ENCODE results near the gene CPSF4.
A peak's percentile ranks its signal among the peaks of the same experiment; 100 is the strongest.

The CPSF4 gene

DNA sequence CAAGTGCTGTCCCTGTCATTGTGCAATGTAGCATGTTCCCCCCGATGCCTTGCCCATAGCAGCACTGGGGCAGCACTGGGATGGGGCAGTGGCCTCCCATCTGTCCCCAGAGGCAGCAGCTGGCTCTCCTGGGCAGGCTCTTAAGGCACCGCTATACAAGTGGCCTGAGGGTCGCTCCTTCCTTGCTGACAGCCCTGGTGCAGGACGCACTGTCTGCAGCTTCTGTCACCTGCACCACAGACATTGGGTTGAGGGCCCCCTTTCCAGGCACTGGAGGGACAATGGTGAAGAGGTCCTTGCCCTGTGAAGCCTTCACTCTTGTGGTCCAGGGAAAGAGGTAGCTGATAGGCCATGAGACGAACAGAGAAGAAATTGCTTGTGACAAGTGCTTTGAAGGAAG is 10.6 kb downstream of the CPSF4 start:
- no peak for DNase-seq

DNA sequence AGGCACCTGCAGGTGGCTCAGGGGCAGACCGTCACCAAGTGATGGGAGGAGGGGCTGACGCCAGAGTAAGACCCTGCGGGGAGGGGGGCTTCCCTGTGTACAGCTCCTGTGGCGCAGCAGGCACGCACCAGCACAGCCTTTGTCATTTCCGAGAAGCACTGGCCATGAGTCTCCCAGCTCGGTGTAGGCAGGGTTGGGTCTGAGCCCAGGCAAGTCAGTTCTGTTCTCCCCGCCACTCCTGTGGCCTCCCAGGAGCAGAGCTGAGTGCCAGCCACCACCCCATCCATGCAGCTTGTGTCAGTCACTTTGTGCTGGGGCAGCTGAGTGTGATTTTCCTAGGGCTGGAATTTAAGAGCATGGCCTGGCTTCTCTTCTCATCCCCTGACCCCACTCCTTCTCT is 13.2 kb downstream of the CPSF4 start:
- DNase-seq: no peak

DNA sequence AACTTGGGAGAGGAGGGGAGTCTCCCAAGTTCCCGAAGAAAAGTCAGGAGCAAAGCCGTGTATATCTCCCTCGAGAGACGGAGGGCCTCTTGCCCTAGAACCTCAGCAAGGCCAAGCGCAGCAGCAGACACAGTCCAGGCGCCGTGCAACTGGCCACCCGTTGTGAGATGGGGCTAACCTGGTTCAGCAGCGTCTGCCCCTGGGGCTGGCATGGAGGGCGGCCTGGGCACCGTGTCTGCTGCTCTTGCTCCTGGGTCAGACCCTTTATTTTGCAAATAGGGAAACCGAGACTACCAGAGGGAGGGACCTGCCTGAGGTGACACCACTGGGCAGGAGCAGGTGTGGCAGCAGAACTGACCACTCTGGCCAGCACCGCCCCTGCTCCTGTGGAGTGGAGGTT is 13.8 kb downstream of the CPSF4 start:
- DNase-seq: no peak

DNA sequence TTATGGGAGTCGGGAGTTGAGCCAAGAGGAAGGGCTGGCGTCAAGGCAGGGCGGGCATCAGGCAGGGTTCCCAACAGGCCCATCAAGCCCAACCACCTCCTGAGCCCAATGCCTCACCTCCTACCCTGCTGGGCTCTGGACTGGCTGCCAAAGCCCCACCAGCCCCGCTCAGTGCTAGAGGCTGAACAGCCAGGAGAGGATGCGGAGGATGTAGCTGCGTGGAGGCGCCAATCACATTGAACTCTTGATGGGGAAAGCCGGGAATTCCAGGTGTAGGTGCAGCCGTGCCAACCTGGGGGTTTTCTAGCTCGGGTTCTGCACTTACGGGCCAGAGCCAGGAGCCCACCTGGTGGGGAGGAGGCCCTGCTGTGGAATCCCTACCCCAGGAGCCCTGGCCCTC is 14.4 kb downstream of the CPSF4 start:
- DNase-seq: no peak

DNA sequence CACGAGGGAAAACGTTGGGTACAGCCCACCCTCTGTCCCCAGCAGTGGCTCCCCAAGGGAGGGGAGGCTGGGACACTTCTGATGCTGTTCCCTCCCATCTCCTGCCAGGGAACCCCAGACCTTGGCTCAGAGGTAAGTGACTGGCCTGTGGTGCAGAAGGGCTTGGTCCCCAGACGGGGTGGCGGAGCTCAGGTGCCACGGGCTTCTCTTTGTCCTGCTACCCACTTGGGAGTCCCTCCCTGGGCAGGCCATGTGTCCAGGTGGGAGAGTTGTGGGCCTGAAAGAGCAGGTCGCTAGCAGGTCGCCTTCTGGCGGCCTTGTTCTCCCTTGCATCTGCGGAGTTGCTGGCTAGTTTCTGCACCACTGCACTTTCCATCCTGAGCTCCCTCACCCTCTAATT is 17.1 kb downstream of the CPSF4 start:
- no peak for DNase-seq

DNA sequence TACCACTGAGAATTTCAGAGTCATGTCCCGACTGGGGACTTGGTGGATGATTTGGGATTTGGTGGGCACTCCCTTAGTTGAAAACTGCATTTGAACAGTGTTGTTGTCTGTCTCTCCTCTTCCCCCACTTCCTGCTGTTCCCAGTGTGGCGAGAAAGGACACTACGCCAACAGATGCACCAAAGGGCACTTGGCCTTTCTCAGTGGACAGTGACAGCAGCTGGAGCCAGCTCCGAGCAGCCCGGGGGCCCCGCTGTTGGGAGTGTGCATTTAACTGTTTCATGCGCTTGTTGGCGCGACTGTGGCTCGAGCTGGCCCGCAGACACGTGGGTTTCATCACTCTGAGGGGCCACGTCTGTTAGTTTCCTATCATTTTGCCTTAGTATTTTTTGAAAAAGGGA is 17.5 kb downstream of the CPSF4 start:
- no peak for DNase-seq

DNA sequence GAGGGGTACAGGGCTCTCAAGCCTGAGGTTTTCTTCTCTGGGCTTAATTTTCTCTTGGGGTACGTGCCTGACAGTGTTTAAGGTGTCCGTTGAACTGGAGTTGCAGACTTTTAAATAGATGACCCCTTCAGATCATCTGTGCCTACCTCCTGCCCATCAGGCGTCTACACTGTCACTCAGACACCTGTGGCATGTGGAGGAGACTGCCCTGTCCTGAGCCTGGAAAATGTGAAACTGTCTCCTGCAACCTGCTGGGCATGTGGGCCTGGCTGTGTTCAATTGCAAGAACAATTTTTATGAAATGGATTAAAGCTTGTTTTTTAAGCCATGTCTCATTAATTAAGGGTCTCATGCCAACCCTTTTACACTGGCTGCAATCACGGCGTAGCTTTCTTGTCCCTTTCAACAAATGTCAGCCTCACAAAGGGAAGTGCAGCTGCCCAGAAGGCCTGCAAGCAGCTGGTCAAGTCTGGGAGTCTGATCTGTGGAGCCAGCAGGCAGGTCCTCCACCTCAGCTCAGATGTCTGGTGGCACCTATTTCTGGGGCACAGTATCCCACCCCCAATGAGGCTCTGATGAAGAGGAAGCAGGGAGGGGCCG is 18.4 kb downstream of the CPSF4 start:
- DNase-seq: no peak

DNA sequence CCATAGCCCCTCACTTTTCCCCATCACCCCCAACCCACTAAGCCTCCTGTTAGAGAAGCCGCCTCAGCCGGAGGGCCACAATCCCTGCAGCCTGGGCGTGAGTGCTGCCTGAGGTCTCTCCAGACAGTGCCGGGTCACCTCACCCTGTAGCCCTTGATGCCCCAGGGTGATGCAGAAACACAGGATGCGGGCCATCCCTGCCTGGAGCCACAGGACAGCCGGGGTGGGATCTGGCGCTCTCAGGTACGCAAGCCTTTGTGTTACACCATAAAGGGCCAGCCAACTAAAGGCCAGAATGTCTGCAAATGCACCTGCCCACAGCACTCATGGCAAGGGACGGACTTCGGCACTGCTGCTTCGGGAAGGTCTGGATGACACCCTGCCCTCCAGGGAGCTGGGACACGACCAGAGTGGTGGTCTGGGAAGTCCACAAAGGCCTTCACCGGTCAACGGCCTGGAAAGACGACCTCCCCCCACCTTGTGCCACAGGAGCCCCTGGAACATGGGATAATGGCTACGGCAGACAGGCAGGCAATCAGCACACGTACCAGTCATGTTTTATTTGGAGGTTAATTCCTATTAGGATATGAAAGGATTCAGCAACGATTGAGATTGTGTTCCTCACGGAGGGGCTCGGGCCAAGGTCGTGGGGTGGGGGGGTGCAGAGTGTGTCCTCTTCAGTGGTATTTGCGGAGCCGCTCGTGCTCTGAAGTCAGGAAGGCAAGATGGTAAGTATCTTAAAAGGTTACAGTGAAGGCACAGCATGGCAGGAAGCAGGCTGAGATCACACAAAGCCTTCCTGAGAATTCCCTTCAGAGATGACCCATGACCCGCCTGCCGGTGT is 19.1 kb downstream of the CPSF4 start:
- DNase-seq: no peak

DNA sequence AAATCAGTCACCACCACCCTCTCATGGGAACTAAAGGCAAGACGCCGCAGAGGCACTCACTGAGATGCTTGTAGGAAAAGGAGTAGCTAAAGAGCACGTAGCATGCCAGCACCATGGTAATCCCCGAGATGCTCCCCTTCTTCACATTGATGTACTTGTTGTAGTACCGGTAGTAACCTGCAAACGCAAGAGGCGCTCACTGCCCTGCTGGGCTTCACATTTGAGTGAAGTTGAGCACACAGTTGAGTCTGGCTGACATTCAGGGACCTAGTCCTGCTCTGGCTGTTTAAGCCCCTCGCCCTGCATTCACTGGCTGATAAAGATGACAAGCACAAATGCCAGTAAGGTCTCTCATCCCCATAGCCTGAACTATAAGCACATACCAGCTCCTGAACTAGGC is 20.3 kb downstream of the CPSF4 start:
- DNase-seq: peak; percentile 59

DNA sequence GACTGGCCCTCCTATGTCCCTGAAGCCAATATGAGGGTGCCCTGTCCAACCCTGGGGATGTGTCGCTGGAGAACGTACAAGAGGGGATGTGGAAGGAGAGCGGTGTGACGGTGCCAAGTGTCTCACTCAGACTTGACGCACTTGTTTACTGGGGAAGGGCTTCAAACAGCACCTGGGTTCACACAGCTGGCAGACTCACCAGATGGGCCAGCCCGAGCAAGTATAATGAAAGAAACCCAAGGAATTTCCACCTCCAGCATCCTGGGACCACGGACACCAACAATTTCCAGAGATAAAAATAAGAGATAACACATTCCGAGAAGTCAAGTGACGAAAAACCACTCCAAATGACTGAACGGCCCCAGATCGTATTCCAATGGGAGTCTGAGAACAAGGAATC is 21.9 kb downstream of the CPSF4 start:
- no peak for DNase-seq

DNA sequence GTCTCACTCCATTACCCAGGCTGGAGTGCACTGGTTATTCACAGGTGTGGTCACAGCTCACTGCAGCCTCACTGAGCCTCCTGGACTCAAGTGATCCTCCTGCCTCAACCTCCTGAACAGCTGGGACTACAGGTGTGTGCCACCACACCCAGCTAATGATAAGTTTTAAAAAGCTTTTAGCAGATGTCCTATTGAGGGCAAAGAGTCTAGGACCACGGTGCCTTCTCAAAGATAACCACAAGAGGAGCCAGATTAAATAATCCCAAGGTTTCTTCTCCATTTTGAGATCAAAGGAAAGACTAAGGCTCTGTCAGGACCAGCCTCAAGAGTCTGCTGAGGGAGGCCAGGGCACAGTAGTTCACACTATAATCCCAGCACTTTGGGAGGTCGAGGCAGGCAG is 22.5 kb downstream of the CPSF4 start:
- no peak for DNase-seq

DNA sequence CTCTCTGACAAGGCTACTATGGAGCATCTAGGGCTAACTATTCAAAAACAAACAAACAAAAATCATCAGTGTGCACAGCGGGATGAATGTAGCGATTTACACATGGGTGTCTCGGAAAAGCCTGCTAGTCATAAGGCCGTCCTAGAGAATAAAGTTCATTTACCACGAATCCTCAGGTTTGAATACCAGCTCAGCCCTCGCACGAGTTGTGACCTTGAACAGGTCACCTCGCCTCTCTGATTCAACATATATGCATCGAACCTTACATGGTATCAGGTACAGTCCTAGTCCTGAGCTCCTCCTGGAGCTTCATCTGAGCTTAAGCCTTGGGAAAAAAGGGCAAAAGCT is 26.7 kb downstream of the CPSF4 start:
- DNase-seq: peak; percentile 23

DNA sequence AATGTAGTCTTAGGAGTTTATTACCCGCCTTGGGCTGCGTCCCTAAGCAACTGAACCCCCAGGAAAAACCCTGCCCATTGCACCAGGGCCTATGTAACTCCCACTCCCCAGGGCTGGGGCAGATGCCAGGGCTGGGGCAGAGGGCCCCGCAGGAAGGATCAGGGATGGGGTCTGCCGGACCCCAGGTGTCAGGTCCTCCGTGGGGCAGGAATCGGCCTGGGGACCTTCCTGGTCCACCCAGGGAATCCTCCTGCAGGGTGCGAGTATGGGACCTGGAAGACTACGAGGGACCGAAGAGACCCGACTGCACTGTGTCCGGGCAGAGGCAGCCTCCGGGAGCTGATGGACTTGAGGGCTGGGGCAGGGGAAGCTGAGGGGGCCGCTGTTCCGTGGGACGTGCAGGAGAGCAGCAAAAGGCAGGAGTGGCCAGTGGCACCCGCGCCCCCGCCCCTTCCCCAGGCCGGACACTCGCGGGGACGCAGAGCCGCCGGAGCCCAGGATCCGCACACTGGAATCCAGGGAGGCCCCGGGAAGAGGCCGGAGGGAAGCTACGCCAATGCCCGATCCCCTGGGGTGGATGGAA is 29.7 kb downstream of the CPSF4 start:
- DNase-seq: no peak

DNA sequence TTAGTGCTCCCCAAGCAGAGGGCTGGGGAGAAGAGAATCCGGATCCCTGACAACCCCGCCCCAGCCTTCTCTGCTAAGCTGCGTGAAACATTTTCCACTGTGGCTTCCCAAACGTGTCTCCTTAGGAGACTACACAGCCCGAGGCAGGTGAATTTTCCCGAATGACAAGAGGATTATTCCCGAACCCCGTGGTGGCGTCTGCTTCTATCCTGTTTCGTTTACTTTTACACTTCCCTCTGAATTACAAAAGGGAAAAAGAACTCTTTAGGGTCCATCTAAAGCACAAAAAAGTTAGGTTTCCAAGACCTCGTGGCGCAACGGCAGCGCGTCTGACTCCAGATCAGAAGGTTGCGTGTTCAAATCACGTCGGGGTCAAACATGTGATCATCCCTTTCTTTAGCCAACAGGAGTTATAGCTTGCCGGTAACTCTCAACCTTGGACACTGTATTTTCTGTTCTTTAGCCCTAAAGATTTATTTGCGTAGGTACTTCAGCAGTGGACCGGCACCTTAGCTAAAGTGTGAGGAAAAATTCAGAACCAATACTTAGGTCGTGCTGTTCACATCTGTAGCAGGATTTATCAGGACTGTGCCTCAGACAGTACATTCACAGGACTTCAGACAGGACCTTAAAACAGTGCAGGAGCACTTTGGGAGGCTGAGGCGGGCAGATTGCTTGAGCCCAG is 30.8 kb downstream of the CPSF4 start:
- DNase-seq: no peak

DNA sequence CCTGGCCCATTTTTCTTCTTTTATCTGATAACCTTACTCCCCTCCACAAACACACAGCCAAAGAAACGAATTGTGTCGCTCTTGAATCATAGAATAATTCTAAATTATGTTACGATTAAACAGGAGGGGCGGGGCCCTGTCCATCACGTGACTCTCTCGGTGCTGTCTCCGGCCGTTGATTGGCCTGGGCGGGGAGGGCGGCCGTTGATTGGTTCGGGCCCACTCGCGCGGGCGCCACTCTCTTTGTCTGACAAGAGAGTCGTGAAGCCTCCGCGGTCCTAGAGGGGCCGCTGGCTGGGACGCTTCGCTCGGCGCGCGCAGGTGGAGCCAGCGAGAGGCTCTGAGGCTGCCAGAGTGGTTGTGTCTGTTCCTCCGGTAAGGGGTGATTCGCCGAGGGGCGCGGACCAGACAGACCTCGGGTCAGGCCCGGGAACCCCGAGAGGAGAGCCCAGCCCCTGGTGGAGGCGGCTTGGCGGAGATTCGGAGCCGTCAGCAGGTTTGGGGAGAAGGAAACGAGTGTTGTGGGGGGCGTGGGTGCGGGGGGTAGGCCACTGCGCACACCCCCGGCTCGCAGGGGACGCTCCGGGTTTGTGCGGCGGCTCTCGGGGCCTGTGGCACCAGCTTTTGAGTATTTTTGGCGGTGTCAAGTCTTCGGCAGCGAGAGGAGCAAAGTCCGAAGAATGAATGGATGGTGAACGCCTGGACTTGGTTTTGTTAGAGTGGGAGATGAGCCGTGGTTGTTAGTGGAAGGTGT is 34.0 kb downstream of the CPSF4 start, which contains the start of gene ZNF789:
TSS of gene ZNF789 (plus strand) at position 330 of the 754 bp plus-strand sequence. CDS start 3,567 bp downstream, outside the sequence.
- peak; percentile 98 for DNase-seq

DNA sequence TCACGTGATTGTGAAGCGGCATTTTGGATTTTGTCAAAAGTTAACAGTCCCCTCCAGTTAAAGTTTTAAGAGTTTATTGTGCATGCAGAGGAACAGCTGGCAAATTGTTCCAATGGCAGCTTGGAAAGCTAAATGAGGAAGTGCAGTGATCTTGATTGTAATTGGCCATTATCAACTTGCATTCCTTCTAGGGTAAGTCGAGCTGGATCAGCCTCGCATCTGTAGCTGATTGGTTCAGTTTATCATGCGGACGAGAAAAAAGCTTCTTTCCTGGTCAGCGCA is 34.5 kb downstream of the CPSF4 start:
- DNase-seq: peak; percentile 84

DNA sequence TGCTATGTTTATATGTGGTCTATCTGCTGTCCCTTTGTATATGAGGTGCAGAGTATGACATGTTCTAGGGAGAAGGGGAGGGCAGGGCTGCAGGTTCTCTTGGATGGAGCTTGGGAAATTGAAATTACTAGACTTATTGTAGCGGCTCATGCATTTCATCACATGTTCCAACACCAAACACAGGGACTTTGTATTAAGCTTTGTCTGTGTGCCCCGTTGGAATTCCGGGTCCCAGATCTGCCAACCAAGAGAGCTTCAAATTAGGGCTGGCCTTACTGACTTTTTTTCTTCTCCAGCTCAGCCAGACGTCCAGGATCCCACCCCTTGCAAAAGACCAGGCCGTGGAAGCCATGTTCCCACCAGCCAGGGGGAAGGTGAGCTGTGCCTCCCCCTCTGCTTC is 37.4 kb downstream of the CPSF4 start:
- no peak for DNase-seq

DNA sequence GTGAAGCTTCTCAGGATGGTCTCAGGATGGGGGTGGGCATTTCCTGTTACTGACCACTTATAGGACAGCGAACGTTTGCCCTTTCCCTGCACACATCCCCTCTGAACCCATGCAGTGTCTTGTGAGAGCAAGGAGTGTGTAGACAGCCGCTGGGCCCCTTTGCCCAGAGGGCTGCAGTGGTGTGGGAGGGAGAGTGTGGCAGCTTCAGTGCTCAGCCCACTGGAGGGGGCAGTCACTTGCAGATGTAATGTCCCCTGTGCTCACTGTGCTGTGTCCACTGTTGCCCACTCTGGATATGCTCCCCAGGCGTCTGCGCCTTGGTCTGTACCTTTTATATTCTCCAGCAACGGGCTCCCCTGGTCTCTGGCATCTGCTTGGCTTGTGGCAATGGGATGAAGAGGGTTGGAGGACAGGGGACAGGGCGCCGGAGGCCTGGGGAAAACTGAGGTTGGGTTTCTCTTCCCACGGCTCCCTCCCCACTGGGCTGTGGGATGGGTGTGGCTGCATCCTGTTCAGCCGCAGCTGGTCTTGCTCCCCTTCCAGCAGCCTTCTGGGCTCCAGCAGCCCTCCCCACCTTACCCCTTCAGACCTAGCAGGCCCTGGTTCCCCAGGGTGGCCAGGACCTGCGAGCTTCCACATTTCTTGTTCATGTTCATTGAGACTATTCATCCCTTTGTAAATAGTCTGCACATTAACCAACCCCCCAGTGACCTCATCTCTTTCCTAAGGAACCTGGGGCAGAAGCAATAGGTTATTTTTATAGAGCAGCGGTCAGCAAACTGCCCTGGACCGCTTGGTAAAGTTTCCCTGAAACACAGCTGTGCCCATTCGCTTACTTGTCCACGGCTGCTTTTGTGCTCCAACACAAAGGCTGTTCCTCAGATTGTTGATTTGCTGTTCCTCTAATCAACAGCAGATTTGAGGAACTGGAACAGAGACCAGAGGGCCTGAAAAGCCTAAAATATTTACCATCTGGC is 40.0 kb downstream of the CPSF4 start:
- no peak for DNase-seq

DNA sequence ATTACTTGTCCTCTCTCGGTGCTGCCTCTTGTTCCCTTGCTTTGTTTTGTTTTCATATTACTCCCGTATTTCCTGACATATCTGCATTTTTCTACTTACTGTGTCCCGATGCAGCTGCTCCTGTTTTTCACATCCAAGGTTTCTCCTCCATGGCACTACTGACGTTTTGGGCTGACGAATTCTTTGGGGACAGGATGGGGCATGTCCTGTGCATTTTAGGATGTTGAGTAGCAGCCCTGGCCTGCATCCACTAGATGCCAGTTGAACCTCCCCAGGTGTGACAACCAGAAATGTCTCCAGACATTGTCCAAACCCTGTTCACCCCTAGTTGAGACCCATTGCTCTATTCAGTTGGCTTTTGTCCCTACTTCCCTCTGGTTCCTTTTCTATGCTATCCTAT is 46.4 kb downstream of the CPSF4 start:
- no peak for DNase-seq

DNA sequence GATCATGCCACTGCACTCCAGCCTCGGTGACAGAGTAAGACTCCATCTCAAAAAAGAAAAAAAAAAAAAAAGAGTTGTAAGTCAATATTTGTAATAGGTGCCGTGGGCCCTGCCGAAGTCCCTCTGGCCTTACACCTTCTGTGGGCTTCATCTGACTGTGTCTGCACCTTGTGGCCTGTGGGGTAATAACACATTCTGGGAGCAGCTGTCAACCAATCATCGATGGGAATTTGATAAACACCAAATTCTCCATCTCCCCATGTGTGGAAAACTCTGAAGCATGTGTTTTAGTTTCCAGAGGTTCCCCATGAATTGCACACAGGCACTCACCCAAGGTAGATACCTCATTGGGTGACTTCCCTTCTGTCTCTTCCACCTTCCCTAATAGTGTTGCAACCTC is 50.5 kb downstream of the CPSF4 start:
- peak; percentile 28 for DNase-seq

DNA sequence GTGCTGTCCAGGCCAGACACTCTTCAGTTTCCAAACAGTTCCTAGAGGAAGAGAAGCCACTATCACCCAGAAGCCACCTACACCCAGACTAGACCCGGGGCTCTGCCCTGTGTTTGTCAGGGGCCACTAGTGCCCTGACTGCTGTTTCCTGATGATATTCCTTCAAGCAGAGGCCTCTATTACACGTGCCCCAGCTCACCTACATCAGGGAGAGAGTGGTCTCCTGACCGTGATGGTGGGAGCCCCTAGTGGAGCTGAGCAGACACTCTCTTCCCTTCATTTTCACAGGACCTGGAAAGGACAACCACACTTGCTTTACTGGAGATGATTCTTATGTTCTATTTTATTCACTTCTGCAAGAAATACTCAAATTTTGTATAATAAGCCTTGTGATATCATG is 52.1 kb downstream of the CPSF4 start:
- no peak for DNase-seq

DNA sequence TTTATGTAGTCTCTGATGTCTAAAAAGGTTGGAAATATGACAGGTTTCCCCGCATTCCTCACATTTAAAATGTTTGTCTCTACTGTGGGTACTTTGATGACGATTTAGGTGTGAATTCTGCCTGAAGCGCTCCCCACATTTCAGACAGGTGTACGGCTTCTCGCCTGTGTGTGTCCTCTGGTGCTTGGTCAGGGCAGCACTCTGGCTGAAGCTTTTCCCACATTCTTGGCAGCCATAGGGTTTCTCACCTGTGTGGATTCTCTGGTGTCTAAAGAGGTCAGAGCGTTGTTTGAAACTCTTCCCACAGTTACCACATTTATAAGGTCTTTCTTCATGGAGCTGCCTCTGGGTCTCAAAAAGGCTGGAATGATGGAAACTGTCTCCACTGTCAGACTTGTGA is 55.1 kb downstream of the CPSF4 start:
- no peak for DNase-seq

All from hematopoietic multipotent progenitor cell treated with erythropoietin and hydrocortisone succinate and interleukin-3 and kit ligand, for 8 days (in vitro differentiated cells).